Measurements from ENCODE around the gene KLHL5.
"Not testable (repeated sequence)": the region's sequence is repeated elsewhere in the genome, so short reads cannot be mapped to it uniquely, and the experiment has no call there.

KLHL5 gene

DNA sequence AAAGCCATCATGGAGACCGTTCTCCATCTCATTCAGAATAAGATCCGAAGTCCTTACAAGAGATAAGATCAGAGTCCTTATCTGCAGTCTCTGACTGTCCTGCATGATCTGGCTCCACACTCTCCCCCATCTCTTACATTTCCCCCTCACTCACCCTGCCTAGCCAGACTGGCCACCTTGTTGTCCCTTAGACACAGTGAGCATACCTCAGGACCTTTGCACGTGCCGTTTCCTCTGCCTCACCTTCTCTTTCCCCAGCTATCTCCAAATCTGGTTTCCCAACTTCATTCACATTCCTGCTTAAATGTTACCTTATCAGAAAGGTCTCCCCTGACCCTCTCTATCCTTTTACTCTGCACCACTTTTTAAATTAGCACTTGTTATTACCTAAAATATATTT lies 44.0 kb downstream of the KLHL5 start:
- no peak for DNase-seq

DNA sequence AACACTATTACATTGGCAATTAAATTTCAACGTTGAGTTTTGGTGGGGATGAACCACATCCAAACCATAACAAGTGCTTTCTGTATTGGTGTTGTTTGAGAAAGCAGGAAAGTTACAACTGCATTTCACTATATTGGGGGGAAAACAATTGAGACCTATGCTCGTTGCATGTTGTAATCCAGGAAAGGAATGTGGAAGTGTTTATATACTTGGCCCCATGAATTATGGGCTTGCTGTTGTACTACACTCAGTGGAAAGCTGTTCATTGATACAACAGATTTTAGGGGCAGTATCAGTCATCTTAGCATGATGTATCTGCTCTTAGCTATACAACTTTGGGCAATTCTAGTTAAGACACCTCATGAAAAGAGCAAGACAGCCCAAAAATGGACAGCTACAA lies 52.4 kb downstream of the KLHL5 start:
- no peak for DNase-seq

DNA sequence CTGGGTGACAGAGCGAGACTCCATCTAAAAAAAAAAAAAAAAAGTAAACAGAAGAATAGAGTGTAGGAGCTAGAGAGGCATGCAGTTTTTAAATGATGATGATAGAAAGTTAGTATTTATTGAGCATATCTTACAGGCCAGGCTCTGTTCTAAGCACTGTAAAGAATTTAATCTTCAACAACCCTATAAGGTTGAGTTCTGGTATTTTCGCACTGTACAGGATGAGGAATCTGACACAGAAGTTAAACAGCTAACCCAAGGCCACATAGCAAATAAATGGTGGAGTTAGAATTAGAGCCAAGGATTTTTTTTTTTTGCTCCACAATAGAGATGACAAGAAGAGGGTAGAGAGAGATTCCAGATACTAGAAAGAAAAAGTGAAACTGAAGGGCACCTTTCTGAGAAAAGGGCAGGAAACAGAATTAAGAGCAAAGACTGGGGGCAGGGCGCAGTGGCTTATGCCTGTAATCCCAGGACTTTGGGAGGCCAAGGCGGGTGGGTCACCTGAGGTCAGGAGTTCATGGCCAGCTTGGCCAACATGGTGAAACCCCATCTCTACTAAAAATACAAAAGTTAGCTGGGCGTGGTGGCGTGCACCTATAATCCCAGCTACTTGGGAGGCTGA lies 56.1 kb downstream of the KLHL5 start:
- no peak for DNase-seq

DNA sequence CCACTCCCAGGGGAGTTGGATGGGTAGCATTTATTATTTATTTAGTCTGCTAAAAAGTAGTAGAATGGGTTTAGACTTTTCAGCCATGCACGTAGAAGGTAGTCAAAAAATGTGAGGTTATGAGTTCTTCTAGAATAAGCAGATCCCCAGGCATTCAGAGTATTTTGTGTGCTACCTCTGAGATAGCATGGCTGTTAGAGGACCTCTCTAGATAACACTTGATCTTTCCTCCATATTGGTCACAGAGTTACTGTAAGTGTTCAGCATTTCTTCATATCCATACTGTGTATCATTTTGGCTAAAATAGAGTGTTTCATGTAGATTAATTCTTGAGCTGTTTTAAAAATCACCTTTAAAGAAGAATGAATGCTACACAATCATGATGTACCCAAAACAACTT lies 58.4 kb downstream of the KLHL5 start:
- DNase-seq, result no peak

DNA sequence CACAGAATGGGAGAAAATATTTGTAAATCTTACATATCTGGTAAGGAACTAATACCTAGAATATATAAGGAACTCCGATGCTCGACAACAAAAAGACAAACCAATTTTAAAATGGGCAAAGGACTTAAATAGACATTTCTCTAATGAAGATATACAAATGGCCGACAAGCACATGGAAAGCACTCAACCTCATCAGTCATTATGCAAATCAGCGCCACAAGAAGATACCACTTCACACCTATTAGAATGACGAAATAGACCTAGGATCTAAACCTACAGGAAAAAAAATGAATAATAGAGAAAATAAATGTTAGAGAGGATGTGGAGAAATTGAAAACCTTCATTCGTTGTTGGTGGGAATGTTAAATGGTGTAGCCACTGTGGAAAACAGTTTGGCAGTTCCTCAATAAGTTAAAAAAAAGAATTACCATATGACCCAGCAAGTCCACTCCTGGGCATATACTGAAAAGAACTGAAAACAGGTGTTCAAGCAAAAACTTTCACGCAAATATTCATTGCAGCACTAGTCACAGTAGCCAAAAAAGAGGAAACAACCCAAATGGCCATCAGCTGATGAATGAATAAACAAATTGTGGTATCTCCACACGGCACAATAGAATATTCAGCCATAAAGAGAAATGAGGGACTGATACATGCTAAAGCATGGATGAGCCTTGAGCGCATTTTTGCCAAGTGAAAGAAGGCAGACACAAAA lies 63.0 kb downstream of the KLHL5 start:
- no peak for DNase-seq

DNA sequence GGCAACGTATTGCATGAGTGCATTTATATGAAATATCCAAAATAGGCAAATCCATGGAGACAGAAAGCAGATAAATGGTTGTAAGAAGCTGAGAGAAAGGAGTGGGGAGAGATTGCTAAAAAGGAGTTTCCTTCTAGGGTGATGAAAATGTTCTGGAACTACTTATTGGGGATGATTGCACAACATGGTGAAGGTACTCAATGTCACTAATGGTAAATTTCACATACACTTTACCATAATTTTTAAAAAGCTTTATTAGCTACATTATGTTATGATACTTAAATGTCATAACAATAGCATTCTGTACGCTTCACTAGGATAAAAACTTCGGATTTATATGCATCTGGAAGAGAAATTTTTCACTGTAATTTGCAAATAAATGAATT lies 63.6 kb downstream of the KLHL5 start:
- DNase-seq, result no peak

DNA sequence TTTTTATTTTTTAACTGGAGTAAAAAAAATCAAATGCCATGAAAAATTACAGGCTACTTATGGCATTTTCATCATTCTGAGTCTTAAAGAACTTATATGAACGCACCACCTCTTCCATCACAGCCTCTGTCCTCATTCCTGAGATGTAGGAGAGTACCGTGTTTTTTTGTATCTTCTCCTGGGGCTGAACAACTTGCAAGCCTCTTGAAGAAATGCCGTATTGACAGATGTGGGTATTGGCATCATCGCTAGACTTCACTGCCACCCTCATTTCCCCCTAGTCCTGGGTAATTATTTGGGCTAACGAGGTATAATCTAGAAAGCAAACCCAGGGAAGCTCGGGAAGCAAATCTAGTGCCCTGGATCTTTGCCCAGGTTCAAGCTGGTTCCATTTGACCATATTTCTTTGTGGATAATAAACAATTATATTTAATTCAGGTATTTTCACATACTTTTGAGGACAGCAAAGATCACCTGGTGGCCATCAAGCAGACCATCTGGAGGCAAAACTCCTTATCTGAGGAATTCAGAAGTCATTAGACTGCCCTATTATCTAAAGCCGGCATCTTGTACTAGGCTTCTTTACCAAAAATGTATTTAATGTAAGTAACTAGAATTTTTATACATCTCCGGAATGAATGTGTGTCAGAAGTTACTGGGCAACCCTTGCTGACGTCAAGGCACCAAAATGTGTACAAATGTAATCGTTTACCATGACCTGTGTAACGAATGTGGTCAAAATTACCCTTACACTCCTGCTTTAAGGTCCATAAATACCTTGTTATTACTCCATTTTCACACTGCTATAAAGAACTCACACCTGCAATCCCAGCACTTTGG lies 64.4 kb downstream of the KLHL5 start:
- no peak for DNase-seq

DNA sequence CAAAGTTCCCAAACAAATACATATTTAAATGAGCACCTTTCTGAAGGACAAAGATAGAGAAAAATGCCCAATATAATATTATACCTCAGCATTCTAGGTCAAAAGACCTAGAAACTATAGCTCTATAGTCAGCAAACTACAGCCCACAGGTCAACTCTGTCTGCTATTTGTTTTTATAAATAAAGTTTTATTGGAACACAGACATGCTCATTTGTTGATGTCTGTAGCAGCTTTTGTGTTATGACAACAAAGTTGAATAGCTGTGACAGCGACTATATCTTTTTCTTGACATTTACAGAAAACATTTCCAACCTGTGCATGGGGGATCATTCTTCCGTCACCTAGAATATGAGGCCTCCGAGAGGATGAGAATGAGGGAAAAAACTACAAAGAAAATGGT lies 71.6 kb downstream of the KLHL5 start:
- no peak for DNase-seq

DNA sequence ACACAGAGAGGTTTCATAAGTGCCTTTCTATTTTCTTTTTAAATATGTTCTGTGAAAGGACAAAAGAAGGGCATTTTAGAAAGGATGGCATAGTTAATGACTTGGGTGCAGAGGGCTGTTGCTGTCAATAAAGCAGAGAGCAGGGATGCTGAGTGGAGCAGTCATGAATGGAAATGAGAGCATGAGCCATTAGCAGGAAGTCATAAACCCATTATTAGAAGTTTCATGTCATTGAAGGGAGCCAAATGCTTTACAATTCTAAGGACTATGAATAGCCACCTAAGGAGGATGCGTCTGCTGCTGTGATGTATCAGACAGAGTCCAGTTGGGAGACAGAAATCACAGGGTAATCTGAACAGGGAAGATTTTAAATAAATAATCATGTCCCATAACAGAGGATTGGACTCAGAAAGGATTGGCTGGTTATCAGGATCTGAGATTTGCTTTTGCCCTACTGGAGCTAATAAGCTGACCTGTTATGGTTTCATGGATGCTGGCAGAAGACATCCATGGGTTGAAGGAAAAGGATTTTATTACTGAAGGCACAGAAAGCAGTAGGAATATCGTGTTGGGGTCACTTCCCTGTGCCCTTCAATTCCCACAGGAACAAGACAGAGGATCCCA lies 72.8 kb downstream of the KLHL5 start:
- no peak for DNase-seq

DNA sequence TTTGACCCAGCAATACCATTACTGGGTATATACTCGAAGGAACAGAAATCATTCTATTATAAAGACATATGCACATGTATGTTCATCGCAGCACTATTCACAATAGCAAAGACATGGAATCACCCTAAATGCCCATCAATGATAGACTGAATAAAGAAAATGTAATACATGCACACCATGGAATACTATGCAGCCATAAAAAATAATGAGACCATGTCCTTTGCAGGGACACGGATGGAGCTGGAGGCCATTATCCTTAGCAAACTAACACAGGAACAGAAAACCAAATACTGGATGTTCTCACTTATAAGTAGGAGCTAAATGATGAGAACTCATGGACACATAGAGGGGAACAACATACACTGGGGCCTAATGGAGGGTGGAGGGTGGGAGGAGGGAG lies 76.2 kb downstream of the KLHL5 start:
- DNase-seq, result not testable (repeated sequence)

DNA sequence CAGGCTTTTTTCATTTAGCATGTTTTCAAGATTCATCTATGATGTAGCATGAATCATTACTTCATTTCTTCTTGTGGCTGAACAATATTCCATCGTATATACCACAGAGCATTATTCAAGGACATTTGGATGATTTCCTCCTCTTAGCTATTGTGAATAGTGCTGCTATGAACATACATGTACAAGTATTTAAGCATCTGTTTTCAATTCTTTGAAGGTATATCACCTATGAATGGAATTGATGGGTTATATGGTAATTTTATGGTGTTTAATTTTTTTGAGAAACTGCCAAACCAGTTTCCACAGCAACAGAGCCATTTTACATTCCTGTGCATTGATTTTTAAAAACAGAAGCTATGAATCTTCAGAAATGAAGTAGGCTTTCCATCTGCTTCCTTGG lies 84.2 kb downstream of the KLHL5 start:
- DNase-seq, result no peak

DNA sequence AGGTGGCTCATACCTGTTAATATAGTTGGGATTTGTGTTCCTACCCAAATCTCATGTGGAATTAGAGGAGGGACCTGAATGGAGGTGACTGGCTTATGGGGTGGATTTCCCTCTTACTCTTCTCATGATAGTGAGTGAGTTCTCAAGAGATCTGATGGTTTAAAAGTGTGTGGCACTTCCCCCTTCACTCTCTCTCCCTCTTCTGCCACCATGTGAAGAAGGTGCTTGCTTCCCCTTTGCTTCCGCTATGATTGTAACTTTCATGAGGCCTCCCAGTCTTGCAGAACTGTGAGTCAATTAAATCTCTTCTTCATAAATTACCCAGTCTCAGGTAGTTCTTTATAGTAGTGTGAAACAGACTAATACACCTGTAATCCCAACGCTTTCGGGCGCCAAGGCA lies 92.0 kb downstream of the KLHL5 start:
- no peak for DNase-seq

DNA sequence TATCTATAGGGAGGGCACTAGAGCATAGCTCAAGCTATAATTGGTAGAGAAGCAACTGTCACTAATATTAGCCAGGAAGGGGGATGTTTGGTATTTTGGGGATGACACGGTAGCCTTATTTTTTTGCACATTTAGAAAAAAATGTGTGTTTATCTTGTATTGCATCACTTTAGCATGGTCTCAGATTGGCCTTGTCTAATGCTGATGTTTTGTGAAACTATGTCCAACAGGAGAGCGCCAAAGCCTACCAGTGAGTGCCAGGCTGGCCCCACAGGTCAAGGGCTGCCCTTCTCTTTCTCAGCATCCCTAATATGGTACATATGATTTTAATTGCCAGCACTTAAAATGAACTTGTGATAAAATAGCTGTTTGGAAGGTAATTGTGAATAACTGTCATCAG lies 95.5 kb downstream of the KLHL5 start:
- DNase-seq, result no peak

DNA sequence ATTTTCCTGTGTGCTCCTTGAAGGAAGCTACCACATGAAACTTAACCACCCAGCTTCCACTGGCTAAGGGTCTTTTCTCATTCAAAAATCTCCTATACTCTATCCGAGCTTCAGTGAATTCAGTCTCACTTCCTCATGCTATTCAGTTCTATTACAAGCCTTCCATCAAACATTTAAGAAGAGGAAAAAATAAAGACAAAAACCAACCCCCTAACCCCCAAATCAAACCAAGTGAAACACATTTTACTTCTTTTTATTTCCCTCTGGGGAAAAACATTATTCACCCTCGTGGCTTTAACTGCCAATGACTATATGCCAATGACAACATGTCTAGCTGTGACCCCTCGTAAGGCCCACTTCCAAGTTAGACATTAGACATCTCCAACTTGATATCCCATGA lies 104.1 kb downstream of the KLHL5 start:
- DNase-seq, result no peak

DNA sequence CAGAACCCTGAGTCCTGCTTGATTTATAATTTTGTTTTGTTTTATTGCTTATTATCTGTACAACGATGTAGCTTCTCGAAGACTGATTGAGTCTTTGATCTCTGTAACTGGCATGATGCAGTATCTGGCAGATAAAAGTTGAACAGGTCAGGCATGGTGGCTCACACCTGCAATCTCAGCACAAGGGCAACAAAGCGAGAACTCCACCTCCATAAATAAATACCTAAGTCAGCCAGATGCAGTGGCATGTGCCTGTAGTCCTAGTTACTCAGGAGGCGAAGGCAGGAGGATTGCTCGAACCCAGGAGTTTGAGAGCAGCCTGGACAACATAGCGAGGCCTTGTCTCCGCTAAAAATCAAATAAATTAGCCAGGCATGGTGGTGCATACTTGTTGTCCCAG lies 104.6 kb downstream of the KLHL5 start:
- no peak for DNase-seq

DNA sequence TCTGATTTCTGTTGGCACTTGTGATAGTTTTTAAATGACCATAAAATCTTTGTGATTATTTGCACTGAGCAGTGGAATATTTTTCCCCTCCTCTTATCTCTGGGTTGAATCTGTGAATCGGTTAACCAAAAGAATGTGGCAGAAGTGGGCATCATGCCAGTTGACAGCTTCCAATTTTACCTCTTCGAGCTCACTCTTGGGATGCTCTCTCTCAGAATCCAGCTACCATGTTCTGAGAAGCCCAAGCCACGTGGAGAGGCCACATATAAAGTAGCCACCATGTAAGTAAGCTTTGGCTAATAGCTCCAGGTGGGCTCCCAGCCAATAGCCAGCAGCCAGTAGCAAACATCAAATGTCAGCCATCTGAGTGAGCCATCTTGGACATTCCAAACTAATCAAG lies 107.4 kb downstream of the KLHL5 start:
- no peak for DNase-seq

DNA sequence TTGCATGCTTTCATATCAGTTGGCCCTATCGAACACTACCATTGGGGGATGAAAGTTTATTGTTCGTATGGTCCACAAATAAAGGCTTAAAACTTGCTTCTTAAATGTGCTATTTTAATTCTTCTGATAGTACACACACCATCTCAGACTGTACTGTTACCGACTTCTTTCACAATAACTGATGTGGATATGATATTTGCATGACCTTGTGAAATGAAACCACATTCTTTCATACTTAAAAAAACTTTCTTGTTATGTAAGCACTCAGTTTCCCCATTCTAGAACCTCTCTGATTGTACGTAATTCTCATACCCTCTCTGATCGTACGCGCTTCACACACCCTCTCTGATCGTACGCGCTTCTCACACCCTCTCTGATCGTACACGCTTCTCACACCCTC lies 108.3 kb downstream of the KLHL5 start:
- no peak for DNase-seq

All from NCI-H510A (cell line).